ENCODE results near the gene CC2D2B.
"Not testable (repeated sequence)": the region's sequence is repeated elsewhere in the genome, so short reads cannot be mapped to it uniquely, and the experiment has no call there.

Gene CC2D2B

GRCh38 chr10:95976362-95977229 lies 68.8 kb downstream of the CC2D2B start:
- H3K9me3 Mint-ChIP-seq: no peaks in the 10 kb centered on the region
- no peak overlapping the region for H3K4me3 Mint-ChIP-seq
- no peak overlapping the region for H3K27ac Mint-ChIP-seq
- H3K27me3 Mint-ChIP-seq (ENCODE audit: low read depth, poor library complexity): no peaks in the 10 kb centered on the region
- no peaks in the 10 kb centered on the region for H3K36me3 Mint-ChIP-seq (ENCODE audit: low read depth)
- no peak for DNase-seq
- no peaks in the 10 kb centered on the region for H3K4me1 Mint-ChIP-seq
- no peak for TF ChIP-seq CTCF (IDR thresholded peaks at IDR 0.05)

- Mint-ChIP-seq H3K4me3 (no peak overlapping the region), H3K27me3 (ENCODE audit: low read depth, poor library complexity) (no peaks in the 10 kb centered on the region), H3K27ac (no peak overlapping the region), H3K9me3 (no peaks in the 10 kb centered on the region), H3K36me3 (ENCODE audit: low read depth) (no peaks in the 10 kb centered on the region), H3K4me1 (no peaks in the 10 kb centered on the region)
- DNase-seq: no peak
- no peak for TF ChIP-seq CTCF (IDR thresholded peaks at IDR 0.05)
Observed at GRCh38 chr10:95982200-95982599, 74.4 kb downstream of the CC2D2B start.

GRCh38 chr10:95987685-95988426 lies 80.1 kb downstream of the CC2D2B start:
- no peaks in the 10 kb centered on the region for H3K4me1 Mint-ChIP-seq
- H3K4me3 Mint-ChIP-seq: no peak overlapping the region
- no peak overlapping the region for H3K27ac Mint-ChIP-seq

GRCh38 chr10:95988702-95989101 lies 80.9 kb downstream of the CC2D2B start:
- Mint-ChIP-seq H3K4me1 (no peaks in the 10 kb centered on the region), H3K27me3 (ENCODE audit: low read depth, poor library complexity) (peaks cover 7% of the 10 kb centered on the region), H3K4me3 (no peak overlapping the region), H3K9me3 (no peaks in the 10 kb centered on the region), H3K36me3 (ENCODE audit: low read depth) (no peaks in the 10 kb centered on the region), H3K27ac (no peak overlapping the region)
- no peak for TF ChIP-seq CTCF (IDR thresholded peaks at IDR 0.05)
- no peak for DNase-seq

More at GRCh38 chr10:95987685-95988426, 80.1 kb downstream of the CC2D2B start:
- no peaks in the 10 kb centered on the region for H3K9me3 Mint-ChIP-seq
- no peaks in the 10 kb centered on the region for H3K36me3 Mint-ChIP-seq (ENCODE audit: low read depth)
- peaks cover 7% of the 10 kb centered on the region for H3K27me3 Mint-ChIP-seq (ENCODE audit: low read depth, poor library complexity)
- TF ChIP-seq CTCF (IDR thresholded peaks at IDR 0.05): no peak
- no peak for DNase-seq

- not testable (repeated sequence) for DNase-seq; H3K4me3 Mint-ChIP-seq; H3K27me3 Mint-ChIP-seq (ENCODE audit: low read depth, poor library complexity); H3K27ac Mint-ChIP-seq; H3K9me3 Mint-ChIP-seq; H3K36me3 Mint-ChIP-seq (ENCODE audit: low read depth); H3K4me1 Mint-ChIP-seq
Observed at GRCh38 chr10:95994376-95994775, 86.6 kb downstream of the CC2D2B start.

GRCh38 chr10:95998255-95998784 lies 90.5 kb downstream of the CC2D2B start:
- Mint-ChIP-seq H3K4me1 (peaks cover 5% of the 10 kb centered on the region), H3K36me3 (ENCODE audit: low read depth) (no peaks in the 10 kb centered on the region), H3K4me3 (no peak overlapping the region), H3K9me3 (no peaks in the 10 kb centered on the region), H3K27ac (no peak overlapping the region), H3K27me3 (ENCODE audit: low read depth, poor library complexity) (no peaks in the 10 kb centered on the region)
- no peak for TF ChIP-seq CTCF (IDR thresholded peaks at IDR 0.05)
- DNase-seq: no peak
